ENCODE results near the gene USP12. TPM values are rescaled to one million over a fixed set of nuclear protein-coding genes. Genes with fewer than 3 reads are reported as not detected.

Gene USP12
- total RNA-seq, 1 experiment from 2014 or later, result 36.2 TPM

DNA sequence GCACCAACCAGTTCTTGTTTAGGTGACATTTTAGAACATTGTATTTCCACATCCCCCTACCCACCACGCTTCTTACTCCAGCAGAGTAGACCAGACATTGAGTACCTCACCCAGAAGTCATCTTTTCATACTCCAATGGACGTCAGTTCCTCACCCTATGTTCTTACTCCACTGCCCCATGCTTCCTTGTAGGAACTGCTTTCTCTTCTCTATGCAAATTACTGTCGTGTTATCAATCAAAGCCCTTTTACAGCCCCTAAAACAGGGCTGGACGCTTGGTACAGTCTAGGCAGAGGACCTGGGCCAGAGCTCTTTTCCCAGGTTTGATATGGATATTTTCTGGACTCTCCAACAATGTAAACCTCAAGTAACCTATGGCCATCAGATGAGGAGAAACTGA, 58.2 kb downstream of the USP12 start:
- Mint-ChIP-seq H3K4me3 (ENCODE audit: unreplicated experiment) (no peak overlapping the region), H3K27ac (ENCODE audit: unreplicated experiment) (no peak overlapping the region), H3K27me3 (ENCODE audit: insufficient read depth, unreplicated experiment) (no peaks in the 10 kb centered on the region), H3K9me3 (ENCODE audit: unreplicated experiment) (no peaks in the 10 kb centered on the region), H3K4me1 (ENCODE audit: low read depth, unreplicated experiment) (no peaks in the 10 kb centered on the region), H3K36me3 (ENCODE audit: insufficient read depth, unreplicated experiment) (peaks cover 16% of the 10 kb centered on the region)
- Histone ChIP-seq H3K4me1 (no peaks in the 10 kb centered on the region), H3K27me3 (replicated peaks; ENCODE audit: control insufficient read depth, insufficient read depth, low read length) (no peaks in the 10 kb centered on the region), H3K9me3 (no peaks in the 10 kb centered on the region), H3K36me3 (ENCODE audit: control insufficient read depth, insufficient read depth, low read length) (no peaks in the 10 kb centered on the region; the same call in 1 of the 2 replicates), H3K4me3 (ENCODE audit: low read depth, low read length) (no peak overlapping the region)
- BruUV-seq (replicated peaks), result no TSS peak
- no peak for DNase-seq
- TF ChIP-seq, protein P1, sequence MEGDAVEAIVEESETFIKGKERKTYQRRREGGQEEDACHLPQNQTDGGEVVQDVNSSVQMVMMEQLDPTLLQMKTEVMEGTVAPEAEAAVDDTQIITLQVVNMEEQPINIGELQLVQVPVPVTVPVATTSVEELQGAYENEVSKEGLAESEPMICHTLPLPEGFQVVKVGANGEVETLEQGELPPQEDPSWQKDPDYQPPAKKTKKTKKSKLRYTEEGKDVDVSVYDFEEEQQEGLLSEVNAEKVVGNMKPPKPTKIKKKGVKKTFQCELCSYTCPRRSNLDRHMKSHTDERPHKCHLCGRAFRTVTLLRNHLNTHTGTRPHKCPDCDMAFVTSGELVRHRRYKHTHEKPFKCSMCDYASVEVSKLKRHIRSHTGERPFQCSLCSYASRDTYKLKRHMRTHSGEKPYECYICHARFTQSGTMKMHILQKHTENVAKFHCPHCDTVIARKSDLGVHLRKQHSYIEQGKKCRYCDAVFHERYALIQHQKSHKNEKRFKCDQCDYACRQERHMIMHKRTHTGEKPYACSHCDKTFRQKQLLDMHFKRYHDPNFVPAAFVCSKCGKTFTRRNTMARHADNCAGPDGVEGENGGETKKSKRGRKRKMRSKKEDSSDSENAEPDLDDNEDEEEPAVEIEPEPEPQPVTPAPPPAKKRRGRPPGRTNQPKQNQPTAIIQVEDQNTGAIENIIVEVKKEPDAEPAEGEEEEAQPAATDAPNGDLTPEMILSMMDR (IDR thresholded peaks at IDR 0.05; ENCODE audit: insufficient read depth in 1 of 2, low read depth in 1 of 2, low read length in 1 of 2, severe bottlenecking in 1 of 2, unreplicated experiment in 1 of 2), result no peak
- intact Hi-C loops (cut with micrococcal nuclease; ENCODE audit: unreplicated experiment), result no loop called here
- POLR2A ChIA-PET, result no interaction called here
- CTCF ChIA-PET, result no interaction called here

DNA sequence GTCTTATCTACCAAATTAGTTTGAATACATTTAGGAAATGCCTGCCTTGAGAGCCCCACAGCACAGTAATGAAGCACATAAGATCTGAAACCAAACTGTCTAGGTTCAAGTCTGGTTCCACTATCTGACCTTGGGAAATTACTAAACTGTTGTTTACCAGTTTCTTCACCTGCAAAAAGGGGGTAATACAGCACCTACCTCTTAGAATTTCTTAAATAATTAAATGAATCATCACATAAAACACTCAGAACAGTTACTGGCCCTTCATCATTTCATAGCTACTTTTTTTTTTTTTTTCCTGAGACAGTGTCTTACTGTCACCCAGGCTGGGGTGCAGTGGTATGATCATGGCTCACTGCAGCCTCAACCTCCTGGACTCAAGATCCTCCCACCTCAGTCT, 59.6 kb downstream of the USP12 start:
- Mint-ChIP-seq H3K27me3 (ENCODE audit: insufficient read depth, unreplicated experiment) (no peaks in the 10 kb centered on the region), H3K4me3 (ENCODE audit: unreplicated experiment) (no peak overlapping the region), H3K9me3 (ENCODE audit: unreplicated experiment) (no peaks in the 10 kb centered on the region), H3K27ac (ENCODE audit: unreplicated experiment) (no peak overlapping the region), H3K36me3 (ENCODE audit: insufficient read depth, unreplicated experiment) (peaks cover 15% of the 10 kb centered on the region), H3K4me1 (ENCODE audit: low read depth, unreplicated experiment) (no peaks in the 10 kb centered on the region)
- ChIA-PET CTCF (interaction anchor here (0.6 kb wide), 1 partner anchor 165 kb away, joined by 3 read pairs; no protein-coding TSS in a partner anchor), POLR2A (no interaction called here)
- no TSS peak for BruUV-seq (replicated peaks)
- no peak overlapping the region for H3K4me3 ChIP-seq (ENCODE audit: low read depth, low read length)
- H3K27me3 ChIP-seq (replicated peaks; ENCODE audit: control insufficient read depth, insufficient read depth, low read length), result no peaks in the 10 kb centered on the region
- H3K9me3 ChIP-seq, result no peaks in the 10 kb centered on the region
- intact Hi-C loops (cut with micrococcal nuclease; ENCODE audit: unreplicated experiment), result no loop called here
- H3K4me1 ChIP-seq, result no peaks in the 10 kb centered on the region
- DNase-seq, result no peak
- no peaks in the 10 kb centered on the region; the same call in 1 of the 2 replicates for H3K36me3 ChIP-seq (ENCODE audit: control insufficient read depth, insufficient read depth, low read length)
- TF ChIP-seq, protein P1 (IDR thresholded peaks at IDR 0.05; ENCODE audit: insufficient read depth in 1 of 2, low read depth in 1 of 2, low read length in 1 of 2, severe bottlenecking in 1 of 2, unreplicated experiment in 1 of 2), result no peak

DNA sequence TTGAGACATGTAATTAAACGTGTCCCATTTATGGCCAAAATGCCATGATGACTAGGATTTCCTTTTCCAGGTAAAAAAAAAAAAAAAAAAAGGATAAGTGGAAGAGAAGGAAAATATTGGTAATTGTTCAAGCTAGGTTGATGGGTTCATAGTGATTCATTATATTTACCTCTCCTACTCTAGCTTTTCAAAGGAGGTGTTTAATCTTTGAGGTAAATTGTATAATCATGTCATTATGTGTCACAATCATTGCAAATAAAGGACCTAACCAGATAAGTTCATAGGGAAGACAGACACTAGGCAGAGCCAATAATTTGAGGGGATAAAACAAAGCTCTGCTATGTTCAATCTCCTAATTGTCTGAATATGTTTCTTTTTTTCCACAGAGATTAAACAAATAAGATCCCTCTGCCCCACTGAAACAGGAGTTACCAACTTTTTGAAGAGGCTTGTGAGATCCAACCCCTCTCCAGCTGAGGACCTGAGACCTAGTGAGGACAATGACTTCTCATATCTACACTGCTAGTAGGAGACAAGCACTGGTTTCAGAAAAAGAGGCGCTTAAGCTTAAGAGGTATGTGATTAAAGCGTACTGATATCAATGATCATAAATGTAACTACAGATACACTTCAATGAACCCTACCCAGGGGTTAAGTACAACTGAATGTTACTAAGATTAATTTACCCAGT, 61.4 kb downstream of the USP12 start:
- intact Hi-C loops (cut with micrococcal nuclease; ENCODE audit: unreplicated experiment), result no loop called here

More for the DNA sequence above, 61.4 kb downstream of the USP12 start:
- Mint-ChIP-seq H3K27ac (ENCODE audit: unreplicated experiment) (no peak overlapping the region), H3K27me3 (ENCODE audit: insufficient read depth, unreplicated experiment) (no peaks in the 10 kb centered on the region), H3K36me3 (ENCODE audit: insufficient read depth, unreplicated experiment) (peaks cover 30% of the 10 kb centered on the region), H3K4me1 (ENCODE audit: low read depth, unreplicated experiment) (no peaks in the 10 kb centered on the region), H3K4me3 (ENCODE audit: unreplicated experiment) (no peak overlapping the region), H3K9me3 (ENCODE audit: unreplicated experiment) (no peaks in the 10 kb centered on the region)
- Histone ChIP-seq H3K36me3 (ENCODE audit: control insufficient read depth, insufficient read depth, low read length) (no peaks in the 10 kb centered on the region; the same call in 1 of the 2 replicates), H3K27me3 (replicated peaks; ENCODE audit: control insufficient read depth, insufficient read depth, low read length) (no peaks in the 10 kb centered on the region), H3K4me1 (no peaks in the 10 kb centered on the region), H3K9me3 (no peaks in the 10 kb centered on the region), H3K4me3 (ENCODE audit: low read depth, low read length) (no peak overlapping the region)
- ChIA-PET CTCF (no interaction called here), POLR2A (no interaction called here)
- no TSS peak for BruUV-seq (replicated peaks)
- DNase-seq, result no peak
- TF ChIP-seq, protein P1 (IDR thresholded peaks at IDR 0.05; ENCODE audit: insufficient read depth in 1 of 2, low read depth in 1 of 2, low read length in 1 of 2, severe bottlenecking in 1 of 2, unreplicated experiment in 1 of 2), result no peak
